ENCODE measurements around the gene MIF. TPM values are rescaled to one million over a fixed set of nuclear protein-coding genes. Genes with fewer than 3 reads are reported as not detected.

Gene MIF
- total RNA-seq, 1 donor from 2014 or later = 418 TPM

GRCh38 chr22:23875801-23876200, 18.4 kb upstream of the MIF start:
- DNase-seq (ENCODE audit: low read depth, low spot score) = no peak

GRCh38 chr22:23877566-23877965, 16.6 kb upstream of the MIF start:
- DNase-seq (ENCODE audit: low read depth, low spot score) = no peak

- DNase-seq (ENCODE audit: low read depth, low spot score) = no peak
Observed at GRCh38 chr22:23878219-23878618, 16.0 kb upstream of the MIF start.

GRCh38 chr22:23882370-23882769, 11.8 kb upstream of the MIF start:
- DNase-seq (ENCODE audit: low read depth, low spot score) = no peak

- DNase-seq (ENCODE audit: low read depth, low spot score) = no peak
Observed at GRCh38 chr22:23883658-23884057, 10.5 kb upstream of the MIF start.

- DNase-seq (ENCODE audit: low read depth, low spot score) = no peak
Observed at GRCh38 chr22:23884140-23884539, 10.0 kb upstream of the MIF start.

- no peak for DNase-seq (ENCODE audit: low read depth, low spot score)
Observed at GRCh38 chr22:23888615-23889401, 5.4 kb upstream of the MIF start.

- no peak for DNase-seq (ENCODE audit: low read depth, low spot score)
Observed at GRCh38 chr22:23889620-23890019, 4.6 kb upstream of the MIF start.

- no peak for DNase-seq (ENCODE audit: low read depth, low spot score)
Observed at GRCh38 chr22:23891726-23892125, 2.5 kb upstream of the MIF start.

- DNase-seq (ENCODE audit: low read depth, low spot score) = no peak
Observed at GRCh38 chr22:23892130-23892529, 2.1 kb upstream of the MIF start.

GRCh38 chr22:23892706-23893105, 1.5 kb upstream of the MIF start:
- DNase-seq (ENCODE audit: low read depth, low spot score) = no peak

- DNase-seq (ENCODE audit: low read depth, low spot score) = no peak
Observed at GRCh38 chr22:23893121-23893944, 850 bp upstream of the MIF start.

GRCh38 chr22:23894710-23895598, 771 bp downstream of the MIF start:
- DNase-seq (ENCODE audit: low read depth, low spot score) = no peak

GRCh38 chr22:23895599-23896144, 1.5 kb downstream of the MIF start:
- no peak for DNase-seq (ENCODE audit: low read depth, low spot score)

GRCh38 chr22:23896166-23896522, 2.0 kb downstream of the MIF start:
- DNase-seq (ENCODE audit: low read depth, low spot score) = no peak

- no peak for DNase-seq (ENCODE audit: low read depth, low spot score)
Observed at GRCh38 chr22:23896523-23897186, 2.5 kb downstream of the MIF start.

- no peak for DNase-seq (ENCODE audit: low read depth, low spot score)
Observed at GRCh38 chr22:23897320-23897719, 3.1 kb downstream of the MIF start.

- DNase-seq (ENCODE audit: low read depth, low spot score) = no peak
Observed at GRCh38 chr22:23898006-23898974, 4.1 kb downstream of the MIF start.

- DNase-seq (ENCODE audit: low read depth, low spot score) = no peak
Observed at GRCh38 chr22:23899042-23899745, 5.0 kb downstream of the MIF start.
